HPDE6-E6E7 (cell line): ENCODE data around the gene GCK.
"Not testable (repeated sequence)": the region's sequence is repeated elsewhere in the genome, so short reads cannot be mapped to it uniquely, and the experiment has no call there.

Source experiments
- DNase-seq: peaks from one replicate; pipeline ENCODE4 v3.0.0; 2011; ENCODE audit warnings: missing footprints; ENCODE audit errors: extremely low spot score

GCK gene

DNA sequence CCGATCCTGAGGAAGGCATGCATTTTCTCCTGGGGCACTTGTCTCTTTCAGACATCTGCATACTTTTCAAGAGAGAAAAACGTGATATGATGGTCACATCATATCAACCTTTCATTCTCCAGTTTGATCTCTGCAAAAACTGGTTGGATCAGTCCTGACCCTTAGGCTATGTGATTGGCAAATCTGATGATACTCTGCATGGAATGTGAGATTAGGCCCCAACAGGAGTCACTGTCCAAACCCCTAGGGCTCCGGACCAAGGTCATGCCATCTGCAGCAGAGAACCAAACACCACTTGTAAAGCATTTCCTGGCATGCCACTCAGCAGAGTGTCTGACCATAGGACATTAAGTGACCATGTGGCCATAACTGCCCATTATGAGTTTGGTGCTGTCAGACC, 8.6 kb downstream of the GCK start:
- DNase-seq, result no peak

GRCh38 chr7:44177570-44178131, 11.6 kb downstream of the GCK start:
- no peak for DNase-seq

GRCh38 chr7:44176486-44176885, 12.8 kb downstream of the GCK start:
- no peak for DNase-seq

DNA sequence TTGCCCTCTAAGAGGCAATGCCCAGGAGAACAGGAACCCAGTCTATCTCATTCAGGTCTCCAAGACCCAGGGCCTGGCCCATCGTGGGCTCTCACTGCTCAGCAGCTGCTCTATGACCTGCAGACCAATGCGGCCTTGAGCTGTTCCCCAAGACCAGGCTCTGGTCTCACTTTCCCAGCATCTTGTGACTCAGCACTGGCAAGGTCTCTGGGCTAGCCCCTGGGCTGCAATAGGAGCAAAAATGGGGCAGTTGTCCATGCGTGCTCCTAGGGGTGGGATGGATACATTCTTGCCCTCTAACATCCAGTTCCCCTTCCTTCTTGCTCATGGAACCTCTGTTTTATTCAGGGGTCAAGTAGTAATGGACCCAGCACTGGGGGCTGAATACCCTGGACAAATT, 13.5 kb downstream of the GCK start:
- DNase-seq, result no peak

DNA sequence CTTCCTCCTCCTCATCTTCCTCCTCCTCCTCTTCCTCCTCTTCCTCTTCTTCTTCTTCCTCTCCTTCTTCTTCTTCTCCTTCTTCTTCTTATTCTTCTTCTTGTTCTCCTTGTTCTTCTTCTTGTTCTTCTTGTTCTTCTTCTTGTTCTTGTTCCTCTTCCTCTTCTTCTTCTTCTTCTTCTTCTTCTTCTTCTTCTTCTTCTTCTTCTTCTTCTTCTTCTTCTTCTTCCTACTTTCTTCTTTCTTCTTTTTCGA, 14.6 kb downstream of the GCK start:
- DNase-seq, result not testable (repeated sequence)

DNA sequence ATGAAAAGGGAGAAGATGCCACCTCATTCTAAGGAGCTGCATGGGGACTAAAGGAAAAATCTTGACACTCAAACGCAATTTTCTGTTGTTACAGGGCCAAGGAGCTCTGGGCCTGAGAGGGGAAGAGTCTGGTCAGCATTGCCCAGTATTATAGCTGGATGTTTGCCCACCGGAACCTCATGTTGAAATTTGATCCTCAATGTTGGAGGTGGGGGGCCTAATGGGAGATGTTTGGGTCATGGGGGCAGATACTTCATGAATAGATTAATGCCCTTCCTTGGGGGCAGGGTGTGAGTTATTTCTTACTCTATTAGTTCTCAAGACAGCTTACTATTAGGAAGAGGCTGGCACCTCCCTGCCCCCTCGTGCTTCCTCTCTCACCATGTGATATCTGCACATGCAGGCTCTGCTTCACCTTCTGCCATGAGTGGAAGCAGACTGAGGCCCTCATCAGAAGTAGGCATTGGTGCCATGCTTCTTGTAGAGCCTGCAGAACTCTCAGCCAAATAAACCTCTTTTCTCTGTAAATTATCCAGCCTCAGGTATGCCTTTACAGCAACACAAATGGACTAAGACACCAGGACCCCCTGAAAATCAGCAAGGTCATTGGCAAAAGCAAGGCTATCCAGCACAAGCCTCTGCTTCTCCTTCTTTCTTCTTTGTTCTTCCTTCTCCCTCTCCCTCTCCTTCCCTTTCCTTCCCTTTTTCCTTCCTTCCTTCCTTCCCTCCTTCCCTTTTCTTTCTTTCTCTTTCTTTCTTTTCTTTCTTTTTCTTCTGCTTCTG, 15.1 kb downstream of the GCK start:
- no peak for DNase-seq

GRCh38 chr7:44172803-44173424, 16.3 kb downstream of the GCK start:
- DNase-seq, result no peak

DNA sequence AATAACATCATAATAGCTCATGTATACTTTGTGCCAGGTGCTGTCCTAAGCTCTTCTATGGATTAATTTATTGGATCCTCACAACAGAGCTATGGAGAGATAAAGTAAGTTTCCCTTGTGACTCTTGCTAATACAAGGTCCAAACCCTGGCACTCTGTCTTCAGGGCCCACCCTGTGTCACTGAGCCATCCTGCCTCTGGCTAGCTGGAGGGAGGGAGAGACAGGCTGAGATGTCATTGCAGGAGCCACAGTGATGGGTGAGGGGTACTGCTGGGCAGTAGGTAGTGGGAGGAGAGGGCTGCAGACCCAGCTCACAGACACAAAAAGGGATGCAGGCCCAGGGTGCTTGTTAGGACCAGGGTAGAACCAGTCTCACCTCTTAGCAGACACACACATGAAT, 16.9 kb downstream of the GCK start:
- no peak for DNase-seq

DNA sequence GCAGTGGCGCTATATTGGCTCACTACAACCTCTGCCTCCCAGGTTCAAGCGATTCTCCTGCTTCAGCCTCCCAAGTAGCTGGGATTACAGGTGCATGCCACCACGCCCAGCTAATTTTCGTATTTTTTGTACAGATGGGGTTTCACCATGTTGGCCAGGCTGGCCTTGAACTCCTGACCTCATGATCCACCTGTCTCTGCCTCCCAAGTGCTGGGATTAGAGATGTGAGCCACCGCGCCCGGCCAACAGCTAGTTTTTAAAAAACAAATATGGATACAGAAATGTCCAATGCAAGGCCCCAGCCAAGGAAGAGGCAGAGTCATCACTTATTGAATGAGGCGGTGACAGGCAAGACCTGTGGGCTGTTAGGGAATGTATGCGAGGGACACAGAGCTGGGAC, 17.3 kb downstream of the GCK start:
- DNase-seq, result not testable (repeated sequence)

- no peak for DNase-seq
These were observed 21.3 kb downstream of the GCK start for GRCh38 chr7:44167920-44168319.

GRCh38 chr7:44163591-44163990, 25.6 kb downstream of the GCK start:
- peak; percentile 37 for DNase-seq

DNA sequence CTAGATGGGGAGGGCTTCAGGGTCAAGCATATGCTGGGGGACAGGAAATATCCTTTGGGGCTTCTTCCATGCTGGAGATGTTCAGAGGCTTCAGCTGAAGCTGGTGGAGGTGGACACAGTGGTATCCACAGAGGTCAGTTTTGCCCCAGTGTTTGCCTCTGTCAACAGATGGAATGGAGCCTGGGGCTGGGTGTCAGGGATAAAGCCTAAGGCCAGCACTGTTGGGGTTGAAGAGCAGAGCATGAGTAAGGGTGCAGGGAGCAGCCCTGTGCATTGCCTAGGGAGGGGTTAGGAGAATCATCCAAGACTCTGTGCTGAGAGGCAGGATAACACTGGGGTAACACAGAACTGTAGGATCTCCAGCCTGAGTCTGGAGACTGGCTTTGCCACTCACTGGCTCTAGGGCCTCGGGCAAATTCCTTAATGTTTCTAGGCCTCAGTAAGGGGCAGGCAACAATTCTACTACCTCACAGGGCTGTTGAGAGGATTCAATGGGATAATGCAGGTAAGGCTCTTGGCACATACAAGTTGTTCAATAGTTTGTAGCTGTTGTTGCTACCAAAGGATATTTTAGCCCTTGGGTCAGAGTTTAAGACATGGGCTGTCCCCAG, 26.3 kb downstream of the GCK start:
- DNase-seq, result no peak

GRCh38 chr7:44162179-44162578, 27.1 kb downstream of the GCK start:
- no peak for DNase-seq

DNA sequence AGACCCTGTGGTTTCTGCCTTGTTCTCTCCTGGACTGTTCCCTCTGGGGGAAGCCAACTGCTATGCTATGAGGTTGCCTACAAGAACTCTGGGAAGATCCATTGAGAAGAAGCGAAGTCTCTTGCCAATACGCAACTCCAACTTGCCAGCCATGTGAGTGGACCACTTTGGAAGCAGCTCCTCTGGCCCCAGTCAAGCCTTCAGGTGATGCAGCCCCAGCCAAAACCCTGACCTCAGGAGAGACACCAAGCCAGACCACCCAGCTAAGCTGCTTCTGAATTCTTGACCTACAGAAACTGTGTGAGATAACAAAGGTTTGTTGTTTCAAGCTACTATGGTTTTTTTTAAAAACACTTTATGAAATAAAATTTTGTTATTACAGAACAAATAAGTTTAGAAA, 27.9 kb downstream of the GCK start:
- no peak for DNase-seq

- no peak for DNase-seq
These were observed 29.2 kb downstream of the GCK start for GRCh38 chr7:44159824-44160630.

GRCh38 chr7:44158873-44159631, 30.2 kb downstream of the GCK start:
- DNase-seq, result no peak

DNA sequence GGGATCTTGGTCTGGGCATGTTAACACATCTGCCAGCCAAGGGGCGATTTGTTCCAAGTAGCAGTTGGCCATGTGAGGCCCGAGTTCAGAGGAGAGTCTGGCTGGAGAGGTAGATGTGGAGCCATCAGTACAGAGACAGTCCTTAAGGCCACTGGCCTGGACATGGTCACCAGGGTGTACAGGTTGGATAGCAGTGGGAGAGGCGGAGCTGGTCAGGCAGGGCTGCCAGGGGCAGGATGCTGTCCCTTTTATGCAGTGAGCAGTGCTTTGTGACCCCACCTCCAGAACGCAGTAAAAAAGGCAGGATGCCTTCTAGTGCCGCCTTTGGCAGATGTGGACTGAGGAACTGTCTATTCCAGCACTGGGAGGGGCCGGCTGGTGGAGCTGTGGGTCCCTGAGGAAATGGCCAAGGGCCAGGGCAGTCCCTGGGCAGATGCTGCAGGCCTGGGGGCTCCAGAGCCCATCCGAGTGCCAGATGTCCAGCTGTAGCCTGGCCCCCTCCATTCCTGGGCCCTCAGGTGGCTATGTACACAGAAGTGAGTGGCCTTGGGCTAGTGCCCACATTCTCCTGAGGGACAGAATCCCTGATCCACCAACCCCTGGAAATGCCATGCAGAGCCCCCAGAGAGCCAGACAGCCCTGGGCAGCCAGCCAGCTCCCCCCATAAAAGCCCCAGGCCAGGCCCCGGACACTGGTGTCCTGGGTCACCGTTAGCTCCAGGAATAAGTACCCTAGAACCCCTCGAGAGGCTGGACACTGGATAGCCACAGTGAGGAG, 31.0 kb downstream of the GCK start:
- no peak for DNase-seq

- no peak for DNase-seq
These were observed 31.8 kb downstream of the GCK start for GRCh38 chr7:44157116-44158080.

DNA sequence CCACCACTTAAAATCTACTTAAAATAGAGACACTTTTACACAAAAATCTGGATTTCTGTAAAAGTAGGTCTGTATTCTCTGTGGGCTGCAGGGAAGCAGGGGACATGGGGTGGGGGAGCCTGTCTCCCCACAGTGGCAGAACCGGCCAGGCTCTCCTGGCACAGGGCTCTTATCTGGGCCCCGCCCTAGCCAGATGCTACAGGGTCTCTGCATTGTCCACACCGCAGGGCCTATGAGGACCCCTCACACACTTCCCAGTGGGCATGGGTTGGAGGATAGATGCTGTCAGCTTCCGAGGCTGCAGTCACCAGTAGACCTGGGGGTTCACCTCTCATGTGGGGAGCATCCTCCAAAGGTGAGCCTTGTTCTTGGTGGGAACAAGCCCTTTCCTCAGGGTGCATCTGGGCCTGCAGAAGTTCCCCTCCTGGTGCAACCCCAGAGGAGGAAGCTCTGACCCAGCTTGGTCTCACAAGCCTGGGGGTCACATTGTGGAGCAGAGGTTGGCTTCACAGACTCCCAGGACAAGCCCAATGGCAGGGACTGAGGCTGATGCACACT, 32.7 kb downstream of the GCK start:
- no peak for DNase-seq
